Left lung (tissue), 10 donors: ENCODE results near the gene PLOD2. TPM values are rescaled to one million over a fixed set of nuclear protein-coding genes. Genes with fewer than 3 reads are reported as not detected.

ENCODE experiments used
- ATAC-seq: fragments of 200-7000 bp; cut with Tn5 transposase; one replicate; pipeline ENCODE4 v1.9.1; 2020; ENCODE audit warnings: moderate library complexity
- DNase-seq, 4 donors: peaks; one replicate each; pipeline ENCODE4 v3.0.0-alpha.2; 2013 to 2020
- H3K27ac ChIP-seq, 2 donors: fragments of 200-600 bp; sonication (generic) in 1 of 2; one replicate each; pipeline versions ENCODE4 v1.5.0 to v1.8.0; 2020 to 2021
- H3K27me3 ChIP-seq, 2 donors: fragments of 200-600 bp; sonication (generic) in 1 of 2; one replicate each; pipeline versions ENCODE4 v1.5.0 to v1.8.0; 2020 to 2021
- H3K36me3 ChIP-seq, 2 donors: fragments of 200-600 bp; sonication (generic) in 1 of 2; one replicate each; pipeline versions ENCODE4 v1.5.0 to v1.8.0; 2020 to 2021
- H3K4me1 ChIP-seq, 2 donors: fragments of 200-600 bp; one replicate each; pipeline ENCODE4 v1.8.0; 2021
- H3K4me3 ChIP-seq, 2 donors: fragments of 200-600 bp; sonication (generic) in 1 of 2; one replicate each; pipeline versions ENCODE4 v1.5.0 to v1.8.0; 2020 to 2021; ENCODE audit warnings: mild to moderate bottlenecking in 1 of 2
- H3K9me3 ChIP-seq, 2 donors: fragments of 200-600 bp; sonication (generic) in 1 of 2; one replicate each; pipeline versions ENCODE4 v1.5.0 to v1.8.0; 2020 to 2021
- intact Hi-C, 2 donors: fragments of 100-400 bp; cut with DNase I; formaldehyde crosslinking; loops; one replicate each; pipeline versions ENCODE4 v1.11.2 to v1.14.2; 2022
- polyA plus RNA-seq, 6 donors: library from polyadenylated mRNA; unstranded; fragments of 120-200 nt; gene quantifications; one replicate each; pipeline ENCODE4 v1.2.1, GENCODE V29; 2013; ENCODE audit not compliant: insufficient read length in 6 of 6
- total RNA-seq, 2 donors: library from RNA; stranded (reverse); fragmentation: NEBNext Ultra II Directional; extraction: Animal tissue kit (Norgen Biotek cat#: 25700); gene quantifications; one replicate each; pipeline ENCODE4 v1.2.1, GENCODE V29; 2021
- TF ChIP-seq, protein P1 (sequence below), 2 donors: fragments of 200-600 bp; sonication (generic) in 1 of 2; IDR thresholded peaks; one replicate each; pipeline versions ENCODE4 v1.5.0 to v1.8.0; 2021; ENCODE audit warnings: antibody characterized with exemption in 2 of 2
- donor health status: DM: no; HTN: yes; CAD: no.
- donor health status: DM: no; HTN: no; CAD: no.

Gene PLOD2
- total and polyA plus RNA-seq, 8 donors = 41.9 to 98.6 (median 69.1) TPM

DNA sequence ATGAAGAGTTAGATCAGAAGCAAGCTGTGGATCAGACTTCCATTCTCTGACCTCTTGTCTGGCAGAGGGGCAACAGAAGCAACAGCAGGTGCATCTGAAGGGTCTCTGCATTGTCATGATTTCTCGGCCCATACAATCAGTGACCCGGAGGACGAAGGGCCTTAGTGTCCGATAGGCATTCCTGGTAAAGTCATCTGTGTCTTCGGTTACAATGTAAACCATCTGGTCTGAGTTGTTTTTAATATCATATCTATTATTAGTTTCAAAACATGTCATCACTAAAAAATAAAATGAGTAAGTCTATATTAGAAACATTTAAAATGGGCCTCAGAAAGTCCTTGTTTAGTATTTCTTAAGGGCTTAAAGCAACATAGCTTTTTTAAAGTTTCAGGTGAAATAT is 38.8 kb upstream of the PLOD2 start:
- TF ChIP-seq, protein P1, sequence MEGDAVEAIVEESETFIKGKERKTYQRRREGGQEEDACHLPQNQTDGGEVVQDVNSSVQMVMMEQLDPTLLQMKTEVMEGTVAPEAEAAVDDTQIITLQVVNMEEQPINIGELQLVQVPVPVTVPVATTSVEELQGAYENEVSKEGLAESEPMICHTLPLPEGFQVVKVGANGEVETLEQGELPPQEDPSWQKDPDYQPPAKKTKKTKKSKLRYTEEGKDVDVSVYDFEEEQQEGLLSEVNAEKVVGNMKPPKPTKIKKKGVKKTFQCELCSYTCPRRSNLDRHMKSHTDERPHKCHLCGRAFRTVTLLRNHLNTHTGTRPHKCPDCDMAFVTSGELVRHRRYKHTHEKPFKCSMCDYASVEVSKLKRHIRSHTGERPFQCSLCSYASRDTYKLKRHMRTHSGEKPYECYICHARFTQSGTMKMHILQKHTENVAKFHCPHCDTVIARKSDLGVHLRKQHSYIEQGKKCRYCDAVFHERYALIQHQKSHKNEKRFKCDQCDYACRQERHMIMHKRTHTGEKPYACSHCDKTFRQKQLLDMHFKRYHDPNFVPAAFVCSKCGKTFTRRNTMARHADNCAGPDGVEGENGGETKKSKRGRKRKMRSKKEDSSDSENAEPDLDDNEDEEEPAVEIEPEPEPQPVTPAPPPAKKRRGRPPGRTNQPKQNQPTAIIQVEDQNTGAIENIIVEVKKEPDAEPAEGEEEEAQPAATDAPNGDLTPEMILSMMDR (IDR thresholded peaks at IDR 0.05) = no peak
- Histone ChIP-seq H3K9me3 (no peaks in the 10 kb centered on the region), H3K27ac (no peak overlapping the region), H3K36me3 (no peaks in the 10 kb centered on the region), H3K27me3 (no peaks in the 10 kb centered on the region), H3K4me1 (no peaks in the 10 kb centered on the region), H3K4me3 (no peak overlapping the region)
- intact Hi-C loops = no loop called here
- ATAC-seq (no peak), DNase-seq (no peak)

DNA sequence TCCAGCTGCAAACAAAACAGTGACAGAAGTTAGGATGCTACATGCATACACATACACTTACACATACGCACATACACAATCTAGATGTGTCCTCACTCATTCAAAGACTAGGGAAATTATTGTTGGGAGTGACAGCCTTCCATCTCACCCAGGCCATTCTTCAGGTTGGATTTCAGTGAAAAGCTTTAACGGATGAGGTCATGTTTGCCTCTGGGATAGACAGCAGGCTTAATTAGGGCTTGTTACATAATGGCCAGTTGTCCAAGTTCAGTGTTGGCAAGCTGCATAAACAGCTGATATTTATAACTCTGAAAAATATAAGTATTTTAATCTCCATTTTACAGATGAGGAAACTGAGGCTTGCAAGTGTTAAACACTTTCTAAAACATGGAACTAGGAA is 35.8 kb upstream of the PLOD2 start:
- Histone ChIP-seq H3K27me3 (no peaks in the 10 kb centered on the region), H3K36me3 (no peaks in the 10 kb centered on the region), H3K27ac (no peak overlapping the region), H3K4me3 (no peak overlapping the region), H3K4me1 (no peaks in the 10 kb centered on the region), H3K9me3 (no peaks in the 10 kb centered on the region)
- no peak for ATAC-seq
- intact Hi-C loops = no loop called here
- DNase-seq = no peak
- TF ChIP-seq, protein P1 (IDR thresholded peaks at IDR 0.05) = no peak

DNA sequence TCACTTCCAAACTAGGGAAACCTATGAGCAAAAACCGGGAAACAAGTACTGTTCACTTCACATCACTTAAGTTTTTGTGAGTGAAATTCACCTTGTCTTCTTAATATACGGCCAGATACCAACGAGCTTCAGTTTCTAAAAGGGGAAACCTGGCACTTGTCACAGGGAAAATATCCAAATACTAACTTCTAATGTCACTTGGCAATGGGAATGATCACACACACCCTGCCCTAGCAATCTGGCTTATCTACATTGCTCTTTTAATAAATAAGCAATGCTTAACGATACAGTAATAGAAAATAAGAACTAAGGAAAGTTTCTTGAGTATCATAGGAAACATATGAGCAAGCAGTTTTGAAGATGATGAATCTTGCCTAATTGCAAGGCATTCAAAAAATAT is 34.6 kb upstream of the PLOD2 start:
- no peaks in the 10 kb centered on the region for H3K27me3 ChIP-seq
- H3K36me3 ChIP-seq = no peaks in the 10 kb centered on the region
- no peaks in the 10 kb centered on the region for H3K4me1 ChIP-seq
- DNase-seq (no peak), ATAC-seq (no peak)
- intact Hi-C loops = no loop called here
- H3K27ac ChIP-seq = no peak overlapping the region
- no peak overlapping the region for H3K4me3 ChIP-seq
- H3K9me3 ChIP-seq = no peaks in the 10 kb centered on the region
- TF ChIP-seq, protein P1 (IDR thresholded peaks at IDR 0.05) = no peak

DNA sequence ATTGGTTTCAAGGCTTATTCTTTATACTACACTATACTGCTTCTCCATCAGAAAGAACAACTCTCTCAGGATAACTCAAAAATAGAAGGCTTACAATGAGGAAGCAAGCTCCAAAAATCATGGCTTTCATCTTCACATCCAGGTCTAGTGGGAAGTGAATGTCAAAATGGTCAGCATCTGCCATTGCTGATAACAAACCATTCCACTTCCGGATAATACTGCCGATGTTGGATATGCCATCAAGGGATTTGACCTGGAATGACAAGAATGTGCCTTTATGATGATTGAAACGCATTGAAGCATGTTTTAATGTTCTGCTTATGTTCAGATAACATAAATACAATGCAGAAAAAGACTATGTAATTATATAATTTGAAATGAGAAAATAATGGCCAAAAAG is 34.0 kb upstream of the PLOD2 start:
- Histone ChIP-seq H3K4me1 (no peaks in the 10 kb centered on the region), H3K36me3 (no peaks in the 10 kb centered on the region), H3K27ac (no peak overlapping the region), H3K27me3 (no peaks in the 10 kb centered on the region), H3K4me3 (no peak overlapping the region), H3K9me3 (no peaks in the 10 kb centered on the region)
- TF ChIP-seq, protein P1 (IDR thresholded peaks at IDR 0.05) = no peak
- intact Hi-C loops = no loop called here
- ATAC-seq (no peak), DNase-seq (no peak)

DNA sequence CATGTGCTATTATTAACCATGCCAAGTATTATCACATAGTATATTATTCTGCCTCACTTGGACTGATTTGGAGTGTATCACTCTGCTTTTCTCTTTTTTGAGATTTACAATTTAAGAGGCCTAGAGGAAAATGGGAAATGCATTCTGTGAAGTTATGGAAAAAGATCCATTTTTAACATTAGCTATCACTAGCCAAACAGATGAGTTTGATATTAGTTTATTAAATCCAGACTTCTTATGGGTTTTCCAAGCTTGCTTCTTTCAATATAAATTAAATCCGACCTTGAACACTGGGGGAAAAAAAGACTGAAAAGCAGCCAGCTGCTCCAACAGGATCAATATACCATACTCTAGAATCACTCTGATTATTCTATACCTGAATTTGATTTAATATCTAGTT is 30.1 kb upstream of the PLOD2 start:
- no peak for ATAC-seq
- no peaks in the 10 kb centered on the region for H3K36me3 ChIP-seq
- H3K4me3 ChIP-seq = no peak overlapping the region
- no peaks in the 10 kb centered on the region for H3K4me1 ChIP-seq
- intact Hi-C loops = no loop called here
- no peaks in the 10 kb centered on the region for H3K9me3 ChIP-seq
- DNase-seq = no peak
- H3K27ac ChIP-seq = no peak overlapping the region
- TF ChIP-seq, protein P1 (IDR thresholded peaks at IDR 0.05) = no peak
- H3K27me3 ChIP-seq = no peaks in the 10 kb centered on the region
